ENCODE data around the gene GMPR. TPM values are rescaled to one million over a fixed set of nuclear protein-coding genes. Genes with fewer than 3 reads are reported as not detected.

The GMPR gene
- total RNA-seq, 2 experiments from 2014 or later: not detected

DNA sequence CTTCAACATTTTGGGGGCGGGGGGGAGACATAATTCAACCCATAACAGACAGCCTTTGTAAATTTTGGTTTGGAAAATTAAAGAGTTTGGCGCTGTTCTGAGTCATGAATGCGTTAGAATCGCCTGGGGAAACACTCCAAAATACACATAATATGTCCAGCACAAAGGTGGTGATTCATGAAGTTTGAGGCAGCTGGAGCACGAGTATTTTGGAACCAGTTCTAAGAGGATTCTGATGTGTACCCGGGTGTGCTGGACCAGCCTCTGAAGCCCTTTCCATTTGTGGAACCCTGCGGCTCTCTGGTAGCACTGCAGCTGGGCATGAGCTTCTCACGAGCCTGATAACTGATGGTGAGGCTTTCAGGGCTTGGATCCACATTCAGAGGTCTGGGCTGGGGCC, 4.7 kb downstream of the GMPR start:
- Histone ChIP-seq H2AFZ (ENCODE audit: low read length) (no peak overlapping the region), H3K4me2 (ENCODE audit: low read length) (no peak overlapping the region), H3K9me3 (ENCODE audit: low read length) (no peaks in the 10 kb centered on the region), H3K36me3 (ENCODE audit: insufficient read depth, low read length) (no peaks in the 10 kb centered on the region), H3K4me1 (ENCODE audit: insufficient read depth, low read length, poor library complexity, severe bottlenecking) (no peaks in the 10 kb centered on the region), H3K9me2 (ENCODE audit: insufficient read depth, low read length) (no peaks in the 10 kb centered on the region), H3K27ac (ENCODE audit: low read depth, low read length, poor library complexity, severe bottlenecking) (no peak overlapping the region), H3K4me3 (ENCODE audit: low read depth, low read length, poor library complexity, severe bottlenecking) (no peak overlapping the region), H4K20me1 (ENCODE audit: insufficient read depth, low read length) (no peaks in the 10 kb centered on the region), H3K79me2 (ENCODE audit: insufficient read depth, low read depth, low read length) (no peaks in the 10 kb centered on the region)
- intact Hi-C loops (cut with micrococcal nuclease; ENCODE audit: unreplicated experiment): no loop called here
- CTCF ChIA-PET (ENCODE audit: unreplicated experiment): no interaction called here
- no TSS peak for BruUV-seq (replicated peaks)
- TF ChIP-seq, protein P1, sequence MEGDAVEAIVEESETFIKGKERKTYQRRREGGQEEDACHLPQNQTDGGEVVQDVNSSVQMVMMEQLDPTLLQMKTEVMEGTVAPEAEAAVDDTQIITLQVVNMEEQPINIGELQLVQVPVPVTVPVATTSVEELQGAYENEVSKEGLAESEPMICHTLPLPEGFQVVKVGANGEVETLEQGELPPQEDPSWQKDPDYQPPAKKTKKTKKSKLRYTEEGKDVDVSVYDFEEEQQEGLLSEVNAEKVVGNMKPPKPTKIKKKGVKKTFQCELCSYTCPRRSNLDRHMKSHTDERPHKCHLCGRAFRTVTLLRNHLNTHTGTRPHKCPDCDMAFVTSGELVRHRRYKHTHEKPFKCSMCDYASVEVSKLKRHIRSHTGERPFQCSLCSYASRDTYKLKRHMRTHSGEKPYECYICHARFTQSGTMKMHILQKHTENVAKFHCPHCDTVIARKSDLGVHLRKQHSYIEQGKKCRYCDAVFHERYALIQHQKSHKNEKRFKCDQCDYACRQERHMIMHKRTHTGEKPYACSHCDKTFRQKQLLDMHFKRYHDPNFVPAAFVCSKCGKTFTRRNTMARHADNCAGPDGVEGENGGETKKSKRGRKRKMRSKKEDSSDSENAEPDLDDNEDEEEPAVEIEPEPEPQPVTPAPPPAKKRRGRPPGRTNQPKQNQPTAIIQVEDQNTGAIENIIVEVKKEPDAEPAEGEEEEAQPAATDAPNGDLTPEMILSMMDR (conservative IDR thresholded peaks at IDR 0.05; ENCODE audit: low read length): no peak
- TF ChIP-seq EZH2phosphoT487 (IDR thresholded peaks at IDR 0.05; ENCODE audit: borderline replicate concordance, low read depth, low read length): no peak
- no peak for DNase-seq (ENCODE audit: low spot score)
- POLR2A ChIA-PET: no interaction called here

DNA sequence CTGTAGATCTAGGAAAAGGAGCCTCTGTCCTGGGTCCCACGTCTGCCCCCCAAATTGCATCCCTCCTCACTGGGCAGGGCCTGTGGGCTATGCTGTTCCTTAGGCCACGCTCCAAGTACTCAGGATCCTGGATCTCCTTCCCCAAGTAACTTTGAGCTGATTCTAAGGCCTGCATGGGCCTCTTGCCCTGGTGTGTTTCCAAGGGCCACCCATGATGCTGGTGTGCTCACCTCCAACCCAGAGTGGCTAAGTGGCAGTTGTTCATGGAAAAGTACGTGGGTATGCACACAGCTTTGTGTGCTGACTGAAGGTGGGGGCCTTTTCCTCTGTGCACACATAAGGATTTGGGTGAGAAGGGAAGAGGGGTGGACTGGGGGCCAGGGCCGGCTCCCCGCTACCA, 5.3 kb downstream of the GMPR start:
- intact Hi-C loops (cut with micrococcal nuclease; ENCODE audit: unreplicated experiment): no loop called here
- no peak overlapping the region for H3K4me2 ChIP-seq (ENCODE audit: low read length)
- no peak overlapping the region for H3K4me3 ChIP-seq (ENCODE audit: low read depth, low read length, poor library complexity, severe bottlenecking)
- no peak for DNase-seq (ENCODE audit: low spot score)
- POLR2A ChIA-PET: interaction anchor here (0.7 kb wide), 1 partner anchor 479 kb away, joined by 3 read pairs; no protein-coding TSS in a partner anchor
- no peaks in the 10 kb centered on the region for H3K36me3 ChIP-seq (ENCODE audit: insufficient read depth, low read length)
- no peaks in the 10 kb centered on the region for H3K79me2 ChIP-seq (ENCODE audit: insufficient read depth, low read depth, low read length)
- H3K27ac ChIP-seq (ENCODE audit: low read depth, low read length, poor library complexity, severe bottlenecking): no peak overlapping the region
- H4K20me1 ChIP-seq (ENCODE audit: insufficient read depth, low read length): no peaks in the 10 kb centered on the region
- no peak for TF ChIP-seq EZH2phosphoT487 (IDR thresholded peaks at IDR 0.05; ENCODE audit: borderline replicate concordance, low read depth, low read length)
- TF ChIP-seq, protein P1 (conservative IDR thresholded peaks at IDR 0.05; ENCODE audit: low read length): no peak
- H3K9me3 ChIP-seq (ENCODE audit: low read length): no peaks in the 10 kb centered on the region
- no peaks in the 10 kb centered on the region for H3K9me2 ChIP-seq (ENCODE audit: insufficient read depth, low read length)
- no peaks in the 10 kb centered on the region for H3K4me1 ChIP-seq (ENCODE audit: insufficient read depth, low read length, poor library complexity, severe bottlenecking)
- no peak overlapping the region for H2AFZ ChIP-seq (ENCODE audit: low read length)
- CTCF ChIA-PET (ENCODE audit: unreplicated experiment): no interaction called here
- no TSS peak for BruUV-seq (replicated peaks)

DNA sequence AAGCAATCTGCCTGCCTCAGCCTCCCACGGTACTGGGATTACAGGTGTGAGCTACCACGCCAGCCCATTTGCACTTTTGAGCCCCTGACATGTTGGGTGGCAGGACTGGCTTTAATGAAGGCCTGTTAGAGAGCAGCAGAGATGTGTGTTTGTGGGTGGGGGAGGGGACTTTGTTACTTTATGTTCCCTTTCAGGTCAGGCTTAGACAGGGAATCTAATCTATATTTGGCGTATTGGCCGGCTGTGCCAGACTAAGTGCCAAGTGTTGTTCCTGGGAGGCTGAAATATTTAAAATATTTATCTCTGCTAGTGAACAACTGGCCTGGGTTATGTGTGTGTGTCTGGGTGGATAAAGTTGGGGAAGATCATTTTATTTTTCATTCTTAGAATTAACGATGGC, 6.1 kb downstream of the GMPR start:
- Histone ChIP-seq H3K4me2 (ENCODE audit: low read length) (no peak overlapping the region), H3K9me3 (ENCODE audit: low read length) (no peaks in the 10 kb centered on the region), H4K20me1 (ENCODE audit: insufficient read depth, low read length) (no peaks in the 10 kb centered on the region), H3K9me2 (ENCODE audit: insufficient read depth, low read length) (no peaks in the 10 kb centered on the region), H3K27ac (ENCODE audit: low read depth, low read length, poor library complexity, severe bottlenecking) (no peak overlapping the region), H3K4me3 (ENCODE audit: low read depth, low read length, poor library complexity, severe bottlenecking) (no peak overlapping the region), H3K36me3 (ENCODE audit: insufficient read depth, low read length) (no peaks in the 10 kb centered on the region), H3K4me1 (ENCODE audit: insufficient read depth, low read length, poor library complexity, severe bottlenecking) (no peaks in the 10 kb centered on the region), H3K79me2 (ENCODE audit: insufficient read depth, low read depth, low read length) (no peaks in the 10 kb centered on the region), H2AFZ (ENCODE audit: low read length) (no peak overlapping the region)
- ChIA-PET POLR2A (interaction anchor here (0.6 kb wide), 1 partner anchor 398 kb away, joined by 3 read pairs; no protein-coding TSS in a partner anchor), CTCF (ENCODE audit: unreplicated experiment) (no interaction called here)
- intact Hi-C loops (cut with micrococcal nuclease; ENCODE audit: unreplicated experiment): no loop called here
- DNase-seq (ENCODE audit: low spot score): no peak
- no peak for TF ChIP-seq EZH2phosphoT487 (IDR thresholded peaks at IDR 0.05; ENCODE audit: borderline replicate concordance, low read depth, low read length)
- TF ChIP-seq, protein P1 (conservative IDR thresholded peaks at IDR 0.05; ENCODE audit: low read length): no peak
- no TSS peak for BruUV-seq (replicated peaks)

Data from OCI-LY7 (cell line).